Measurements from ENCODE around the gene A2M.

DNA sequence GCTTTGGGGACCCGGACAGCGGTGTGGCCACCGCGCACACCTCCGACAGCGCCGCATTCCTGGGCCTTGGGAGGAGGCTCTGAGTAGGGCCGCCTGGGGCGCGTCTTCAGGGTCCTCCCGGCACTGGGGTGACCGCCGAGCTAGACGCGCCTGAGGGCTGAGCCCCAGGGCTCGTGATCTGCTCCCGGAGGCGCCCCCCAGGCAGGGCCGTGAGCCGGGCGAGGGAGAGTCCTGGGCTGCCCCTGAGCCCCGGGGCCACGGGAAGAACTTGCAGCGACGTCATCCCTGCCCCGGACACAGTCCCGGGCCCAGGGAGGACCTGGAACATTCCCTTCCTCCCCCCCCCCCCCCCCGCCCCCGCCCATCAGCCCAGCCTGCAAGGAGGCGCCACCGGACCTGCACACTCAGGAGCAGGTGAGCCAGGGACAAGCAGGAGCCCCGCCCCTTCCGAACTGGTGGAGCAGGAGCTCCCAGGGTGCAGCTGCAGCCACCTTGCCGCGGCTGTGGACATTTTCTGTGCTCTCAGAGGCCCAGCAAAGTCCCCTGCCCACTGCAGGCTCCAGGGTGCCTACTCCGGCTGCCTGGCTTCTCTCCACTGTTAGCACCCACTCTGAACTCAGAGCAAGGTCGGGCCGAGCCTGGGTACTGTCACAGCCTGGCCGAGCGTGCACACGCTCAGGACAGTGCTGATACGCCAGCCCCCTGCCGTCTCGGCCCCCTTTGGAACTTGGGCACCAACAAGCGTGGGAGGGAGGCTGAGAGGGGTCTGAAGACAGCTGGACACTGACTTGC lies 50.7 kb downstream of the A2M start:
- TF ChIP-seq, protein P1, sequence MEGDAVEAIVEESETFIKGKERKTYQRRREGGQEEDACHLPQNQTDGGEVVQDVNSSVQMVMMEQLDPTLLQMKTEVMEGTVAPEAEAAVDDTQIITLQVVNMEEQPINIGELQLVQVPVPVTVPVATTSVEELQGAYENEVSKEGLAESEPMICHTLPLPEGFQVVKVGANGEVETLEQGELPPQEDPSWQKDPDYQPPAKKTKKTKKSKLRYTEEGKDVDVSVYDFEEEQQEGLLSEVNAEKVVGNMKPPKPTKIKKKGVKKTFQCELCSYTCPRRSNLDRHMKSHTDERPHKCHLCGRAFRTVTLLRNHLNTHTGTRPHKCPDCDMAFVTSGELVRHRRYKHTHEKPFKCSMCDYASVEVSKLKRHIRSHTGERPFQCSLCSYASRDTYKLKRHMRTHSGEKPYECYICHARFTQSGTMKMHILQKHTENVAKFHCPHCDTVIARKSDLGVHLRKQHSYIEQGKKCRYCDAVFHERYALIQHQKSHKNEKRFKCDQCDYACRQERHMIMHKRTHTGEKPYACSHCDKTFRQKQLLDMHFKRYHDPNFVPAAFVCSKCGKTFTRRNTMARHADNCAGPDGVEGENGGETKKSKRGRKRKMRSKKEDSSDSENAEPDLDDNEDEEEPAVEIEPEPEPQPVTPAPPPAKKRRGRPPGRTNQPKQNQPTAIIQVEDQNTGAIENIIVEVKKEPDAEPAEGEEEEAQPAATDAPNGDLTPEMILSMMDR (IDR thresholded peaks at IDR 0.05; ENCODE audit: low read depth, low read length) = no peak
- no peak for TF ChIP-seq EZH2phosphoT487 (IDR thresholded peaks at IDR 0.05; ENCODE audit: low read depth)
